Activated CD4-positive, CD25-positive, alpha-beta regulatory T cell treated with anti-CD3 and anti-CD28 coated beads, Interleukin-2, amount 50 U/mL, for 16 hours (primary cell): ENCODE measurements around the gene KPNA5.
"Not testable (repeated sequence)": the region's sequence is repeated elsewhere in the genome, so short reads cannot be mapped to it uniquely, and the experiment has no call there.

ENCODE experiments used
- DNase-seq: peaks from one replicate; pipeline ENCODE4 v3.0.0-alpha.2; 2020; ENCODE audit warnings: low read depth, low spot score

KPNA5 gene

GRCh38 chr6:116680880-116681672, at the start of gene KPNA5:
TSS of gene KPNA5 (plus strand) at chr6:116681211. CDS start at chr6:116681335, 124 bp downstream.
- peak; percentile 77 for DNase-seq

DNA sequence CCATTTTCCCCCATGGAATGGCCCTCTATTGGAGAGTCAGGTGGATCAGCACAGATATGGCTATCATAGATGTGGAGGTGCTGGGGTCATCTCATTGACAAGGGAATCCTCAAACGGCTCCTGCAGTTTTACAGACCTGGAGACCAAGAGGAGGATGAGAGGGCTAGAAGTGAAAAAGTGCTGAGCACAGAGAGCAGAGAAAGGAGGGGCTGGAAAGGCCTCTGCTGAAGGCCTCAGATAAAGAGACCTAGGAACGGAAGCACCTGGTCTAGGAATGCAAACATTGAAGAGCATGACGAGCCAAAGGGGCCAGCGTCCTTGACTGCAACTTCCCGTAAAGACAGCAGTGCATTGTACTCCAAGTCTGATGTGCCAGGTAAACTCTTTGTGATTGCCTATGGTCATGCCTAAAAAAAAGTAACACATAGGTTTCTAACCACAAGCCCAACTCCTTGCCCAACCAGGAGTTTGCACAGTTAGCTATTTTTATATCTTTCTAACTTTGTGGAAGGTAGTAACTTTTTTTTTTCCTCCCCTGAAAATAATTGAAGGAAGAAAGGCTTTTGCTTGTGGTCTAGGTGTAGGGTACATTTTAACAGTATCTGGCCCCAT, 49.5 kb upstream of the KPNA5 start:
- DNase-seq: no peak

DNA sequence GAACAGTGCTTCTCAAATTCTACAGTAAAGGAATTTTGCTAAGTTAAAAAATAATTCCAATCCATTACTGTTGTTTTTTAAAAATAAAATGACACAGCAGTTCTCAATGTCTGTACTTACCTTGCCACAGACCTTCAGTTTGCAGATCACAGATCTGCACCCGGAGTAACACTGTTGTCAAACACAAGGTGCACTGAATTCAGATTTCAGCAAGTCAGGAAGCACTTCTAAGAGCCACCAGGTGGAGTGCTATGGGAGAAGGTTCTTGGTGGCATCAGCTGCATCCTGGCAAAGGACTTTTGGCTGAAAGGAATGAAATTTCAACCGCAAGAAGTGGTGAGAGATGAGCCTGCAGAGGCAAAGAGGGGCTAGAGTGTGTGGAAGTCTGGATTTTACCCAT, 47.3 kb upstream of the KPNA5 start:
- no peak for DNase-seq

GRCh38 chr6:116648156-116648555, 32.9 kb upstream of the KPNA5 start:
- no peak for DNase-seq

- DNase-seq: no peak
Measured at GRCh38 chr6:116649129-116649528, 31.9 kb upstream of the KPNA5 start.

- DNase-seq: no peak
Measured at GRCh38 chr6:116651916-116652315, 29.1 kb upstream of the KPNA5 start.

- no peak for DNase-seq
Measured at GRCh38 chr6:116661594-116661993, 19.4 kb upstream of the KPNA5 start.

DNA sequence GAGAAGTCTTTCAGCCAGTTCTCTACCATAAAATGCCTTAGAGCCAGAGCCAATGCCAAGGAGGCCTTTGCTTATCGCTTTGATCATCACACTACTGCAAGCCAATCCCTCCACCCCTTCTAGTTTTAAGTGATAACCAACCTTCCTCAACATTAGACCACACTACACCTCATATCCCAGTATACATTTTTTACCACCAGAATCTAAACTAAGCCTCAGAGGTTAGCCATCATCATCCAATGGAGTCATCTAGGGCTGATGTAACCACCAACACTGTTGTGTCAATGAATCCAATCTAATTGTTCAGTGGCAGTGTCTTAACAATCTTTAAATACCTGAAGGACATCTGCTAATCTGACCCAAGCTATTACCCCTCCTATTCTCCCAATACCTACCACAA, 18.8 kb upstream of the KPNA5 start:
- no peak for DNase-seq

DNA sequence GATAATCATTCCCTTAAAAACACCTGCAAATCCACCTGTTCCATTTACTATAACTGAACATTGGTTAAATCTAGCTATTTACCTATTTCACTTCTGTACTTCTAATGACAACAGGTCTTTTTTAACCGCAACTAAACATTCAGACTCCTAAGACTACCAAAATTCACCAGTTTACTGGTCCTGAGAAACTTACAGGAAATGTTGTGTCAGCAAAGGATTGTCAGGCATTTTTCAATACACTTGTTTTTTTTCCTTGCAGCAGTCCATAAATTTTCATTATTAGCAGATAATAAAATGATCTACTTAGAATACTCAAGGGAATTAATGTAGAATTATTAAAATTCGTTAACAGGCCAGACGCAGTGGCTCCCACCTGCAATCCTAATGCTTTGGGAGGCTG, 17.7 kb upstream of the KPNA5 start:
- DNase-seq: no peak

GRCh38 chr6:116664169-116664568, 16.8 kb upstream of the KPNA5 start:
- not testable (repeated sequence) for DNase-seq

GRCh38 chr6:116665464-116665863, 15.5 kb upstream of the KPNA5 start:
- no peak for DNase-seq

GRCh38 chr6:116666869-116667268, 14.1 kb upstream of the KPNA5 start:
- DNase-seq: no peak

DNA sequence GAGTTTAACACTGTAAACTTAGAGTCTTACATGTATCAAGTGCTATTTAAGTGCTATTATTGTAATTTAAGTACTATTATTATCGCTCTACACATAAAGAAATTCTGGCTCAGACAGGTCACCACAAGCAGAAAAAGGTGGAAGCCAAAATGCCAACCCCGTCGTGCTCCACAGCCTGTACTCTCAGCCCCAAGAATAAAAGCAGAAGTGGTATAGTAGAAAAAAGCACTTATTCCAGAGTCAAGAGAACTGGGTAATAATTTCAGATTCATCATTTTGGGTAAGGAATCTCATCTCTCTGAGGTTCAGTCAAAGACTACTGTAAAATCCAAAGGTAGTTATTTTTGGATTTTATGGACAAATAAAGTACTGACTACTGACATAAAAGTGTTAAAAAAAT, 13.4 kb upstream of the KPNA5 start:
- no peak for DNase-seq

DNA sequence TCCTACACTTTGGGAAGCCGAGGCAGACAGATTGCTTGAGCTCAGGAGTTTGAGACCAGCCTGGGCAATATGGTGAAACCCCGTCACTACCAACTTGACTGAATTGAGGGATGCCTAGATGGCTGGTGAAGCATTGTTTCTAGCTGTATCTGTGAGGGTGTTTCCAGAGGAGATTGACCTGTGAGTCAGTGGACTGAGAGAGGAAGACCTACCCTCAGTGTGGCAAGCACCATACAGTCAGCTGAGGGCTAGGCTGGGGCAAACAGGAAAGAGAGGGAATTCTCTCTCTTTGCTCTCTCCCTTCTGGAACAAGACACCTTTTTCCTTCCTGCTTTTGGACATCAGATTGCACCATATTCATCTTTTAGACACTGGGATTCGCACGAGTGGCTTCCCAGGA, 8.7 kb upstream of the KPNA5 start:
- no peak for DNase-seq

DNA sequence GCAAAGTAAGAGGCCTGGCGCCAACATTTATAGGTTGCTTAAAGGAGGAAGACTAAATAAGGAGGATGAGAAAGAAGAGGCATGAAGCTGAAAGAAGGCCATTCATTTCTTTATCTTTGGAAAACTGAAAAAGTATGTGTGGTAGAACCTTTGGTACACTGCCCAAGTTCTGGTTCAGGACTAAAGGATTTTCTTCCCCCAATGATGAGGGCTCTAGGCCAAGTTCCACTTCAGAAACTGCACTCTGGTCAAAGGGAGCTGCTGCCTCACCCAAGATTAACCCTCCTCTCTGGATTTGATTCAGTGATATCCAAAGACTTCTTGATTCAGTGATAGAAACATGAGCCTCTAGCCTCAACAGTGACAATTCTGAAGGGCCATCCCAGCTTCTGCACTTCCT, 5.0 kb upstream of the KPNA5 start:
- DNase-seq: no peak

GRCh38 chr6:116682334-116682712, 1.3 kb downstream of the KPNA5 start:
- no peak for DNase-seq

GRCh38 chr6:116685437-116685993, 4.5 kb downstream of the KPNA5 start:
- DNase-seq: no peak

DNA sequence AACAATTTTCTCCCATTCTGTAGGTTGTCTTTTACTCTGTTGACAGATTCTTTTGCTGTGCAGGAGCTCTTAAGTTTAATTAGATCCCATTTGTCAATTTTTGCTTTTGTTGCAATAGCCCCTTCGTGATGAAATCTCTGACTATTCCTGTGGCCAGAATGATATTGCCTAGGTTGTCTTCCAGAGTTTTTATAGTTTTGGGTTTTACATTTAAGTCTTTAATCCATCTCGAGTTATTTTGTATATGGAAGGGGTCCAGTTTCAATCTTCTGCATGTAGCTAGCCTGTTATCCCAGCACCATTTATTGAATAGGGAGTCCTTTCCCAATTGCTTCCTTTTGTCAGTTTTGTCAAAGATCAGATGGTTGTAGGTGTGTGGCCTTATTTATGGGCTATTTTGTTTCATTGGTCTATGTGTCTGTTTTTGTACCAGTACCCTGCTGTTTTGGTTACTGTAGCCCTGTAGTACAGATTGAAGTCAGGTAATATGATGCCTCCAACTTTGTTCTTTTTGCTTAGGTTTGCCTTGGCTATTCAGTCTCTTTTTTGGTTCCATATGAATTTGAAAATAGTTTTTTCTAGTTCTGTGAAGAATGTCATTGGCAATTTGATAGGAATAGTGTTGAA, 5.6 kb downstream of the KPNA5 start:
- not testable (repeated sequence) for DNase-seq

- DNase-seq: no peak
Measured at GRCh38 chr6:116691154-116691553, 10.1 kb downstream of the KPNA5 start.

DNA sequence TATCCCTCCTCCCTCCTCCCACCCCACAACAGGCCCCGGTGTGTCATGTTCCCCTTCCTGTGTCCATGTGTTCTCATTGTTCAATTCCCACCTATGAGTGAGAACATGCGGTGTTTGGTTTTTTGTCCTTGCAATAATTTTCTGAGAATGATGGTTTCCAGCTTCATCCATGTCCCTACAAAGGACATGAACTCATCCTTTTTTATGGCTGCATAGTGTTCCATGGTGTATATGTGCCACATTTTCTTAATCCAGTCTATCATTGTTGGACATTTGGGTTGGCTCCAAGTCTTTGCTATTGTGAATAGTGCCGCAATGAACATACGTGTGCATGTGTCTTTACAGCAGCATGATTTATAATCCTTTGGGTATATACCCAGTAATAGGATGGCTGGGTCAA, 11.9 kb downstream of the KPNA5 start:
- DNase-seq: not testable (repeated sequence)

DNA sequence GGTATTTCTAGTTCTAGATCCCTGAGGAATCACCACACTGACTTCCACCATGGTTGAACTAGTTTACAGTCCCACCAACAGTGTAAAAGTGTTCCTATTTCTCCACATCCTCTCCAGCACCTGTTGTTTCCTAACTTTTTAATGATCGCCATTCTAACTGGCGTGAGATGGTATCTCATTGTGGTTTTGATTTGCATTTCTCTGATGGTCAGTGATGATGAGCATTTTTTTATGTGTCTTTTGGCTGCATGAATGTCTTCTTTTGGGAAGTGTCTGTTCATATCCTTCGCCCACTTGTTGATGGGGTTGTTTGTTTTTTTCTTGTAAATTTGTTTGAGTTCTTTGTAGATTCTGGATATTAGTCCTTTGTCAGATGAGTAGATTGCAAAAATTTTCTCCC, 12.3 kb downstream of the KPNA5 start:
- not testable (repeated sequence) for DNase-seq

- no peak for DNase-seq
Measured at GRCh38 chr6:116695401-116695800, 14.4 kb downstream of the KPNA5 start.

GRCh38 chr6:116697480-116697879, 16.5 kb downstream of the KPNA5 start:
- DNase-seq: no peak
